Ishikawa (cell line): ENCODE measurements around the gene TXNRD3.

Experiments
- CEBPB ChIP-seq: IDR thresholded peaks from 2 replicates; pipeline ENCODE4 v1.6.1; 2012
- CREB1 ChIP-seq: IDR thresholded peaks from 2 replicates; pipeline ENCODE4 v1.6.1; 2012; ENCODE audit warnings: low read depth
- EGR1 ChIP-seq: IDR thresholded peaks from 2 replicates; pipeline ENCODE4 v1.6.1; 2012
- EP300 ChIP-seq: IDR thresholded peaks from 2 replicates; pipeline ENCODE4 v1.6.1; 2012; ENCODE audit warnings: borderline replicate concordance
- FOXM1 ChIP-seq: IDR thresholded peaks from 2 replicates; pipeline ENCODE4 v1.6.1; 2012; ENCODE audit warnings: low read depth, borderline replicate concordance
- NFIC ChIP-seq: IDR thresholded peaks from 2 replicates; pipeline ENCODE4 v1.6.1; 2012
- RAD21 ChIP-seq: IDR thresholded peaks from 2 replicates; pipeline ENCODE4 v1.6.1; 2012; ENCODE audit warnings: low read depth
- TAF1 ChIP-seq: IDR thresholded peaks from 2 replicates; pipeline ENCODE4 v1.6.1; 2012; ENCODE audit warnings: low read depth, mild to moderate bottlenecking
- TCF12 ChIP-seq: IDR thresholded peaks from 2 replicates; pipeline ENCODE4 v1.6.1; 2012; ENCODE audit warnings: low read depth
- TEAD4 ChIP-seq: IDR thresholded peaks from 2 replicates; pipeline ENCODE4 v1.6.1; 2012
- YY1 ChIP-seq: IDR thresholded peaks from 2 replicates; pipeline ENCODE4 v1.6.1; 2012; ENCODE audit warnings: low read depth
- ZBTB7A ChIP-seq: IDR thresholded peaks from 2 replicates; pipeline ENCODE4 v1.6.1; 2012; ENCODE audit warnings: low read depth
- TF ChIP-seq, protein P1 (sequence below): IDR thresholded peaks from 2 replicates; pipeline ENCODE4 v1.6.1; 2012
- TF ChIP-seq, protein P2 (sequence below): IDR thresholded peaks from 2 replicates; pipeline ENCODE4 v1.6.1; 2012; ENCODE audit warnings: low read depth, mild to moderate bottlenecking
- TF ChIP-seq, protein P3 (sequence below): IDR thresholded peaks from 2 replicates; pipeline ENCODE4 v1.6.1; 2012

TXNRD3 gene

DNA sequence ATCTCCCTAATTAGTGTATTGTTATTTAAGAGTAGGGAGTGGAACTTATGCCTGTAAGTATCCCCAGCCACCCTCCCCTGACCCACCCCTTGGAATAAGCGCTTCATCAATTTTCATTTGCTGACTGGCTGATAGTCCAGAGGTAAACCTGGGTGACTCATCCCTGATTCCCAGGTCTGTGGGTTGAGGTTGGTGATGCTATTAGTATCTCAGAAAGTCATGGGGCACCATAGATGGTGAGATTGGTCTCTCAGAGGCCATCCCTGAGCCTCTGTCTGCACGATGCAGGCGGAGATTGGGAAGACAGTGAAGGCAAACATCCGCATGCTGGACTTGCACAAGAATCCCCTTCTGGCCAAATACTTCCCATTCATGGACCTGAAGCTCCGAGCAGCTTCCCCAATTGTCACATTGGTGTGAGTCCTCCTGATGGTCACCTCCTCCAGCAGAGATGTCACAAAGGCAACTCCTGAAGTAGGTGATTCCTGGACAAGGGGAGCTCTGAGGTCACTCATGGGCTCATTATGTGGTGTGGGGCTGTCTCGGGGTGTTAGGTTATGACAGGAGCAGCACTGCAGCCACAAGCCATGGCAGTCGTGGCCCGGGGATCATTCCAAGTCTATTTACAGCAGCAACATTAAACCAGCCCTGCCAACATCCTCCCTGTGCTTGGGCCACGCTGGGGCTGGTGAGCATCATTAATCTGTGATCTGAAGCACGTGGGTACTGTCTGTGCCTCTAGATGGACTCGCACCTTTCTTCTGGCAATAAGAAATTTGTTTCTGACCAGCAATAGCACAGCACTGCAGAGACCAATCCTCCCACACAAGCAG, 6.8 kb upstream of the TXNRD3 start:
- no peak for TF ChIP-seq CEBPB
- no peak for TF ChIP-seq TCF12
- no peak for TF ChIP-seq NFIC
- TF ChIP-seq EGR1 = no peak
- no peak for TF ChIP-seq RAD21
- TF ChIP-seq TEAD4 = no peak
- no peak for TF ChIP-seq ZBTB7A
- TF ChIP-seq, protein P1, sequence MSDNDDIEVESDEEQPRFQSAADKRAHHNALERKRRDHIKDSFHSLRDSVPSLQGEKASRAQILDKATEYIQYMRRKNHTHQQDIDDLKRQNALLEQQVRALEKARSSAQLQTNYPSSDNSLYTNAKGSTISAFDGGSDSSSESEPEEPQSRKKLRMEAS = no peak
- TF ChIP-seq CREB1 = no peak
- TF ChIP-seq, protein P2, sequence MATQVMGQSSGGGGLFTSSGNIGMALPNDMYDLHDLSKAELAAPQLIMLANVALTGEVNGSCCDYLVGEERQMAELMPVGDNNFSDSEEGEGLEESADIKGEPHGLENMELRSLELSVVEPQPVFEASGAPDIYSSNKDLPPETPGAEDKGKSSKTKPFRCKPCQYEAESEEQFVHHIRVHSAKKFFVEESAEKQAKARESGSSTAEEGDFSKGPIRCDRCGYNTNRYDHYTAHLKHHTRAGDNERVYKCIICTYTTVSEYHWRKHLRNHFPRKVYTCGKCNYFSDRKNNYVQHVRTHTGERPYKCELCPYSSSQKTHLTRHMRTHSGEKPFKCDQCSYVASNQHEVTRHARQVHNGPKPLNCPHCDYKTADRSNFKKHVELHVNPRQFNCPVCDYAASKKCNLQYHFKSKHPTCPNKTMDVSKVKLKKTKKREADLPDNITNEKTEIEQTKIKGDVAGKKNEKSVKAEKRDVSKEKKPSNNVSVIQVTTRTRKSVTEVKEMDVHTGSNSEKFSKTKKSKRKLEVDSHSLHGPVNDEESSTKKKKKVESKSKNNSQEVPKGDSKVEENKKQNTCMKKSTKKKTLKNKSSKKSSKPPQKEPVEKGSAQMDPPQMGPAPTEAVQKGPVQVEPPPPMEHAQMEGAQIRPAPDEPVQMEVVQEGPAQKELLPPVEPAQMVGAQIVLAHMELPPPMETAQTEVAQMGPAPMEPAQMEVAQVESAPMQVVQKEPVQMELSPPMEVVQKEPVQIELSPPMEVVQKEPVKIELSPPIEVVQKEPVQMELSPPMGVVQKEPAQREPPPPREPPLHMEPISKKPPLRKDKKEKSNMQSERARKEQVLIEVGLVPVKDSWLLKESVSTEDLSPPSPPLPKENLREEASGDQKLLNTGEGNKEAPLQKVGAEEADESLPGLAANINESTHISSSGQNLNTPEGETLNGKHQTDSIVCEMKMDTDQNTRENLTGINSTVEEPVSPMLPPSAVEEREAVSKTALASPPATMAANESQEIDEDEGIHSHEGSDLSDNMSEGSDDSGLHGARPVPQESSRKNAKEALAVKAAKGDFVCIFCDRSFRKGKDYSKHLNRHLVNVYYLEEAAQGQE = no peak
- TF ChIP-seq TAF1 = no peak
- TF ChIP-seq, protein P3, sequence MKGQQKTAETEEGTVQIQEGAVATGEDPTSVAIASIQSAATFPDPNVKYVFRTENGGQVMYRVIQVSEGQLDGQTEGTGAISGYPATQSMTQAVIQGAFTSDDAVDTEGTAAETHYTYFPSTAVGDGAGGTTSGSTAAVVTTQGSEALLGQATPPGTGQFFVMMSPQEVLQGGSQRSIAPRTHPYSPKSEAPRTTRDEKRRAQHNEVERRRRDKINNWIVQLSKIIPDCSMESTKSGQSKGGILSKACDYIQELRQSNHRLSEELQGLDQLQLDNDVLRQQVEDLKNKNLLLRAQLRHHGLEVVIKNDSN = no peak
- no peak for TF ChIP-seq YY1
- TF ChIP-seq EP300 = no peak

DNA sequence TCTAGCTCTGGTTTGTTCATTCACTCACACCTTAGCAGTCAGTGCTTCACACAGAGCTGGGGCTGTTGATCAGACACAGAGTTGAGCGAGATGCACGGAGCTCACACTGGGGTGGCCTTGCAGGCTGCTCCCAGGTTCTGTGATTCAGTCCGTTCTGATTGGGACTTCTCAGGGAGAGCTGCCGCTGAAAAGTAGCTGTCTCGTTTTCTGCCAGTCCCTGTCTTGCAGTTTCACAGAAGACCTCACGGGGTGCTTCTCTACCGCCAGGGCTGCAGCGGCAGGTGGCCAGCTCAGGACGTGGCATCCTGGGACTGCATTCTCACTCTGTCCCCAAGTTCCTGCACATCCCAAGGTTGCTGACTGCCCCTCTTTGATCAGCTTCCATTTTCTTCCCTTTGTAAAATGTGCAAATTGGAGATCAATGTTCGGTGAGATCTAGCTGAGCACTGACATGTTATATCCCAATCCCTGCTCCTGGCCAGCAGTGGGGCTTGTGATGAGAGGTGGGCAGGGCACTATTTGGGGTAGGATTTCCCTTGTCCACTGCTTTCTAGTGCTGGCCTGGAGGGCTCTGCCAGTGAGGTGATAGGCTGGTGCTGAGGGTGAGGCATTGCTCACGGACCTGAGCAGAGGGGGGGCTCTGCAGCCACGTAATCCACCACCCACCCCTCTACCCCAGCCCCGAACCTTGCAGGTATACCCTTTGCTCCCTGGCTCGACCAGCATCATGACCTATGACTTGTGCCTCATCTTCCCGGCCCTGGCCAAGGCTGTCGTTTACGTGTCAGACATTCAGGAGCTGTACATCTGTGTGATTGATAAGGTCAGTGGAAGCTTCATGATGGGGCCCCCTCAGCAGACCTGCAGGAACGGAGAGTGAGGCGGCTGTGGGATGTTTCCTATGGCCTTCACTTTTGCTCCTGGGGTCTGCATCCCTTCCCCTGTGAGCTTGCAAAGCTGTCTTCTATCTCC, 5.3 kb upstream of the TXNRD3 start:
- TF ChIP-seq NFIC (no peak), FOXM1 (no peak)
- TF ChIP-seq, protein P1 = no peak

DNA sequence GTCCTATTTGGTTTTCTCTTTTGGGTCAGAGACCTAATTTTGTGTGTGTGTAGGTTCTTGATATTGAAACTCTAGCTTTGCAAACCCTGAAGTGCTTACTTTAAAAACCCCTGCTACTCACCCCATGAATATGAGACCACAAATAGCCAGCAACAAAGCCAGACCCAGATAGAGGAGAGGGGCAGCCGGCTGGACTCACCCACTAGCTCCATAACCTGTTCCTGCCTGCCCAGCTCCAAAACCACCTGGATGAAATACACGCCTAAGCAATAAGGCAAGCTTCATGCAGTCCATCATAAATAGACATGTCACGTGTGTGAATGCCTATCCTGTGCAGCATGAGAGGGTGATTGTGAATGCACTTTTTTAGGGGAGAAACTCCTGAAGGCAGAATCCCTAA, 3.7 kb upstream of the TXNRD3 start:
- TF ChIP-seq RAD21 = no peak
- no peak for TF ChIP-seq ZBTB7A
- TF ChIP-seq, protein P1 = no peak

DNA sequence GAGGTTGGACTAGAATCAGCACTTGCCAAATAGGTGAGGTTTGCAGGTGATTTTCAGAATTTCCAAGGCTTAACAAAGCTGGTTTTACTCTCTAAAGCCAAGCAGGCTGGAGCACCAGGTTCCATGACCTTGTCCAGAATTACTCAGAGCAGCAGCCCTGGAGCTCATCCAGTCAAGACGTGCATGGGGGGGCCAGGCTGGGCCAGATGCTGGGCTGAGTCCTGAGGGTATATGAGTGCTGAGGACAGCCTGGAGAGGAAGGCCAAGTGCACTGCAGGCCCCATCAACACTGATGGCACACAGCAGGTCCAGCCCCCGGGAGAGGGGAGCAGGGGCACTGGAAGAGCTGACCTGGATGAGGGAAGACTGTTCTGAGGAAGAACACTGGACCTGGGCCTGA, 3.0 kb upstream of the TXNRD3 start:
- TF ChIP-seq NFIC (no peak), CREB1 (no peak), TEAD4 (no peak), EGR1 (no peak), YY1 (no peak), ZBTB7A (no peak), FOXM1 (no peak), RAD21 (no peak), TAF1 (no peak), EP300 (no peak)
- TF ChIP-seq, protein P2 = no peak
- TF ChIP-seq, protein P3 = no peak

DNA sequence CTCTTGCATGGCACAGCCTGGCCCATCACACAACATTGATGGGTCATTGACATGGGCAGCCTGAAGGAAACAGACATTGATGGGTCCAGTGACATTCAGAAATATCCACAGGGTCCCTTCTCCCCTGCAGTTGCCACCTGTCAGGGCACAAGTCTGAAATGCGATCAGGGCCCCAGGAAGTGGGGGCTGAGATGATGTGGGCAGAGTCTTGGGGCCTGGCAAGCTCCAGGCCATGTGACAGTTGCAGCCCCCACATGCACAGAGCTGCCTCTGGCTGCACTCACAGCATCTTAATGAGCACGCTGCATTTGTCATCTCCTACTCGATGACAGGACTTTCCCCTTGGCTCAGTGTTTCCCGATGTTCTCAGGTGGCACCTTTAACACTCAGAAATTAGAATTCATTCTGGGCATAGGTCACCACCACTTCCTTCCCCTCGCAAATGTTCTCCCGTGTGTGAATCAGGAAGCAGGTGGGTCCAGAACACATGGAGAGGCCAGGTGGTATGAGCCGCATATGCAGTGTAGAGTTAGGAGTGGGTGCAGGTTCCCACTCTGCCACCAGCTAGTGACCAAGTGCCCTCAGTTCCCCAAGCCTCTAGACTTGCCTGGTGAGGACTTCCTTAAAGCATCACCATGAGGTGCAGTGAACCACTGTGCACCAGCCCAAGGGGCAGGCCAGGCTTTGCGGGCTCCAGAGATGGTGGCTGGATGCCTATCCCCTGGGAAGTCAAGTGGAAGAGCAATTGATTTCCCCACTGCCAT, 1.6 kb upstream of the TXNRD3 start:
- TF ChIP-seq TAF1 (no peak), CREB1 (no peak), TCF12 (no peak)
